Right forelimb (tissue), 1 donor: Measurements from ENCODE around the gene CREM.

ENCODE experiments used
- DNase-seq: peaks from one replicate; pipeline ENCODE4 v3.0.0-alpha.2; 2018

CREM gene

DNA sequence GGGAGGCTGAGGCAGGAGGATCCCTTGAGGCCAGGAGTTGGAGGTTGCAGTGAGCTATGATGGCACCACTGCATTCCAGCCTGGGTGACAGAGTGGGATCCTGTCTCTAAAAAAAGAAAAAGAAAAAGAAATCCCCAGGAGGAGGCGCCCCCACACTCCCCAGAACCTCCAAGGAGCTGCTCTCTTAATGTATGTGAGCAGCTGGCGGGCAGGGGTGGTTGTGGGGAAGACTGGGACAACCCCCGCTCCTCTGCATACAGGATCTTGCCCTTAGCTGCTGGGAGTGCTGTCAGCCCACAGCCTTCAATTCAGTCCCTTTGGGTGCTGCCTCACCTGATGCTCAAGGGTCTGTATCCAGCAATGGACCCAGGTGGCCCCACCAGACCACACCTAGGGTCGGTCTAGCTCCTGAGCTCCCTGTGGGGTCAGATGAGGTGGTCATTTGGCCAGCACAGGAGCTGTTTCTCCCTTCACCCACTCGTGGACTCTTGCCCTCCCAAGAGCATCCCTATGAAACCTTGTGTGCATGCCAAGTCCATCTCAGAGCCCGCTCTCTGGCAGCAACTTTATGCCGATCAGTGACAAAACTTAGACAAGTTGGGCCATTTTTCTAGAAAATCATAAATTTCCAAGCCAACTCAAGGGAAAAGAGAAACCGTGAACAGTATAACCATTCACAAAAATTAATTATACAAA is 97.5 kb downstream of the CREM start:
- DNase-seq: no peak

DNA sequence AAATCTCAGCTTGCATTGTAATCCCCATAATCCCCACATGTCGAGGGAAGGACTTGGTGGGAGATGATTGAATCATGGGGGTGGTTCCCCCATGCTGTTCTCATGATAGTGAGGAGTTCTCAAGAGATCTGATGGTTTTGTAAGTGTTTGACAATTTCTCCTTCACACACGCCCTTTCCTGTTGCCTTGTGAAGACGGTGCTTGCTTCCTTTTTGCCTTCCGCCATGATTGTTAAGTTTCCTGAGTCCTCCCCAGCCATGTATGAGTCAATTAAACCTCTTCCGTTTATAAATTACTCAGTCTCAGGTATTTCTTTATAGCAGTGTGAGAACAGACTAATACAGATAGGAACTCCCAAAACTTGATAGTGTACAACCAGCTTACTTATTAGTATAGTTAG is 98.6 kb downstream of the CREM start:
- DNase-seq: no peak

DNA sequence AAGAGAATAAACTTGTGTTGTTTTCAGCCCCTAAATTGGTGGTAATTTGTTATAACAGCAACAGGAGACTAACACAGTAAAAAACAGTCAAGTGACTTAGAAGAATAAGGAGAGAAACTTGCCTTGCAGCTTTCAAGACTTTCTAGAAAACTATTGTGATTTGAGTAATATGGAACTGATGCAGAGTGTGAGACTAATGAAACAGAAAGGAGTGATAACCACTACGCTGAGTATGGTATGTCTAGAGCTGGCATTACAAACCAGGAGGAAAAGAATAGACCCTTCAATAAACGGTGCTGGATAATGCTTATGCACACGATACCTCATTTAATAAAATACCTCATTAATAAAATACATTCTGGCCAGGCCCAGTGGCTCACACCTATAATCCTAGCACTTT is 99.9 kb downstream of the CREM start:
- DNase-seq: no peak

DNA sequence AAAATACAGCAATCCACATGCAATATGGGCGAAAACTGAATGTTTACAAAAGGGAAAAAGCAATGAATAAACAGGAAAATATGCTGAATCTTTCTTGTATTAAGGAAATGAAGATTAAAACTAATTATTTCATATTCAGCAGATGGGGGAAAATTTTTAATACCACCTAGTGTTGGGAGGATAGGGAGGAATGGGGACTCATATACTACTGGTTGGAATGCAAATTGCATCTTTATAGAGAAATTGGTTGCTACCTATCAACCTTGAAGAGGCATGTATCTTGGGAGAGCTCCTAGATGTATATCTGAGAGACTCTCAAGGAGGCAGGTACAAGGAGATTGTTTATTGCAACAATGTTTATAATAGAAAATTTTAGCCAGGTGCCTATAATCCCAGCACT is 101.4 kb downstream of the CREM start:
- DNase-seq: no peak

DNA sequence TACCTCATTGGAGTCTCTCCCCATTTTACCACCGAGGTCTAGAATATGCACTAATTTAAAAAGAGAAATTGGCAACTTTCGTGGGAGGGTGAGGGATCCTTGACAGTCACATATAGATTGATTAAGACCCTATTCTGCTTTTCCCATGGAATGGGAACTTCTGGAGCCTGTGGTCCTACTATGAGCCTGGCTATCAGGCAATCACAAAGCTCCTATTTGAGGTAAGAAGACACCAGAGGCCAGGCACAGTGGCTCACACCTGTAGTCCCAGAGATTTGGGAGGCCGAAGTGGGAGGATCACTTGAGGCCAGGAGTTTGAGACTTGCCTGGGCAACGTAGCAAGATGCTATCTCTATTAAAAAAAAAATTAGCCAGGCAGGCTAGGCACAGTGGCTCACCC is 105.0 kb downstream of the CREM start:
- no peak for DNase-seq

DNA sequence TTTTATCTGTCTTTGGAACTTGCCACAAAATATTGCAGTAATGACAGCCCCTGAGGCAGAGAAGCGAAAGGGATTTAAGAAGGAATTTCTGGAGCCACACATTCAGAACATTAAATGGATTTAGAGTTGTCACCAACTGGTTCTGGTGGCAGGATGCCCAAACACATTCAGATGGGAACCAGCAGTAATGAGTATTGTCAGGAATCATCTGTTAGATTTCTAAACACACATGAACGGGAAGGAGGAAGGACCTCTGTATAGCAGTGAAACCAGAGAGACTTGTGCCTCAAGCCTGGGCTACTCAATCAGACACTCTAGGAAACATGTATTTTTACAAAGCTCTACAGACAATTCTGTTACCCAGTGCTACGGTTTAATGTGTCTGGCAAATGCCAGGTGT is 105.9 kb downstream of the CREM start:
- no peak for DNase-seq

DNA sequence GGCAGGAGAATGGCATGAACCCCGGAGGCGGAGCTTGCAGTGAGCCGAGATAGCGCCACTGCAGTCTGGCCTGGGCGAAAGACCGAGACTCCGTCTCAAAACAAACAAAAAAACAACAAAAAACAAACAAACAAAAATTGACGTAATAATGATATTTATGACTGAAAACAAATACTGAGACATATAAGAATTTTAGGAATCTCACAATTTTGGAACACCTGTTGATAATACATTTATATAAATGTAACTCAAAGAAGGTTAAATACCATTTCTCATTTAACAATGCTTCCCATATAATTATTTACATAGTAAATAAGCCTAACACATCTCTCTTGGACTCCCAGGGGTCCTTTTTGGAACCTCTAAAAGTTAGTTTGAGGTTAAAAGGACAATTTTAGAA is 107.4 kb downstream of the CREM start:
- DNase-seq: no peak

DNA sequence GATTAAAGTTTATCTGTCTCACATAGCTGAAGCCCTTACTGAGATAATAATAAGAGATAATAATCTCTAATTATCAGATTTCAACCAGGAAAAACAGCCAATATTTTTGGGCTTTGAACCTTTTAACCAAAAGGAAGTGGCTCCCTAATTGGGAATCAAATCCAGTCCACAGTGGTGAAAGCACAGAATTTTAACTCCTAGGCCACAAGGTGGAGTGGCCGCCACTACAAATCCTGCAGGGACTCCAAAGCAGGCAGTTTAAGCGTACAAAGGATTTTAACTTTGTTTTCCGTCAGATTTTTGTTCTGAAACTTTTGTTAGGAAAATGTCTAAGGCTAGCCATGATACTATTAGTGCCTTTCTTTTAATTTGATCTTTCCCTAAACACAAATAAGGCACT is 110.1 kb downstream of the CREM start:
- DNase-seq: no peak

DNA sequence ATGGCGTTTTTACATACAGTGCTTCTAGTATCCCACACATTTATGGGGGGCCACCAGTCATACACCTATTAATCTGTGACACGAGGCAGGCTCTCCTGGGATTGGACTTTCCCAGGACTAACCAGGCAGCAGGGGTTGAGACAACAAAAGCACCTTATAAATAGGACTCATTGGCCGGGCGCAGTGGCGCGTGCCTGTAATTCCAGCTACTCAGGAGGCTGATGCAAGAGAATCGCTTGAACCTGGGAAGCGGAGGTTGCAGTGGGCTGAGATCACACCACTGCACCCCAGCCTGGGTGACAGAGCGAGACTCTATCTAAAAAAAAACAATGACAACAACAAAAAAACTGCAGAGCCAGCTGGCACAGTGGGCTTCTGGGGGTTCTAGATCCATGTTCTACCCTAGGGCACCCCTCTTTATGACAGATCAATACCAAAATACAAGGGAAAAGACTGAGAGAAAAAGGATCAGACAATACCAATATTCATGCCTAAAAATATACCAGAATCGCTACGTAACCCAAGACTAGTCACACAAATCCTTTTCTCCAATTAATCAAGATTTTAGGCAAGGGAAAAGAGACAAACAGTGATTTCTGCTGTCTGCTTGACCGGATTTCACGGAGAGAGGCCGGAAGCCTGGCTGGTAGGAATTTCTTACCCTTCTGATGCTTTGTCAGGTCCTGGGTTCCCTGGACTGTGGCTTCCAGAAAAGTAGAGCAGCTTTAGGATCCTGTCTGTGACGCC is 111.3 kb downstream of the CREM start:
- DNase-seq: no peak

DNA sequence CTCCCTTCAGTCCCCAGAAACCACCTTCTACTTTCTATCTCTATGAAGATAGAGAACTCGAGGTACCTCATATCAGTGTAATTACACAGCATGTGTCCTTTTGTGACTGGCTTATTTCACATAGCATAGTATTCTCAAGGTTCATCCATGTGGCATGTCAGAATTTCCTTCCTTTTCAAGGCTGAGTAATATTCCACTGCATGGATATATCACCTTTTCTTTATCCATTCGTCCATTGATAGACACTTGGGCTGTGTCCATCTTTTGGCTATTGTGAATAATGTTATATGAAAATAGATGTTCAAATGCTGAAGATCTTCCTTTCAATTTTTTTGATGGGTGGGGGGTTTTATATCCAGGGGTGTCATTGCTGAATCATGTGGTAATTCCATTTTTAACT is 117.9 kb downstream of the CREM start:
- no peak for DNase-seq

DNA sequence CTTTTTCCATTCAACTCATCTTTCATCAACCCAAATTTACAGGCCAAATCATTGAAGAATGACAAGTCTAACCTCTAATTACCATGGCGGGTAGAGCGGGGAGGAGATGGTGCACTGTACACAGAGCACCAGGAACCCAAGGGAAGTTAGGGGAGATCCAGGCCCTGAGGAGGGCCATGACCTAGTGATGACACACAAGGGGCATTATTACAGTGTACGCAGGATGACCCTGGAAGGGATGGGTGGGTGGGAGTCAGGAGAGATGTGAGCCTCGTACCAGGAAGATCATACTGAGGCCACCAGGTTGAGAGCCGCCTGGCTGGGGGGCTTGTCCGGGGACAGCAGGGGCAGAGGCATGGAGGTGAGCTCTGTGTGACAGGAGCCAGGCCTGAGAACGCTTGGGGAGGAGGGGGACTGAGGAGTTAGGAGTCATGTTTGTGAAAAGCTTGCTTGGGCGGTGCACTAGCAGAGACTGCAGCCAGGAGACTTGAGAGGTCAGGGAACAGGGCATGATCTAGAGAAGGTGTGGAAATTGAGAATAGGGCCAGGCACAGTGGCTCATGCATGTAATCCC is 120.2 kb downstream of the CREM start:
- no peak for DNase-seq

DNA sequence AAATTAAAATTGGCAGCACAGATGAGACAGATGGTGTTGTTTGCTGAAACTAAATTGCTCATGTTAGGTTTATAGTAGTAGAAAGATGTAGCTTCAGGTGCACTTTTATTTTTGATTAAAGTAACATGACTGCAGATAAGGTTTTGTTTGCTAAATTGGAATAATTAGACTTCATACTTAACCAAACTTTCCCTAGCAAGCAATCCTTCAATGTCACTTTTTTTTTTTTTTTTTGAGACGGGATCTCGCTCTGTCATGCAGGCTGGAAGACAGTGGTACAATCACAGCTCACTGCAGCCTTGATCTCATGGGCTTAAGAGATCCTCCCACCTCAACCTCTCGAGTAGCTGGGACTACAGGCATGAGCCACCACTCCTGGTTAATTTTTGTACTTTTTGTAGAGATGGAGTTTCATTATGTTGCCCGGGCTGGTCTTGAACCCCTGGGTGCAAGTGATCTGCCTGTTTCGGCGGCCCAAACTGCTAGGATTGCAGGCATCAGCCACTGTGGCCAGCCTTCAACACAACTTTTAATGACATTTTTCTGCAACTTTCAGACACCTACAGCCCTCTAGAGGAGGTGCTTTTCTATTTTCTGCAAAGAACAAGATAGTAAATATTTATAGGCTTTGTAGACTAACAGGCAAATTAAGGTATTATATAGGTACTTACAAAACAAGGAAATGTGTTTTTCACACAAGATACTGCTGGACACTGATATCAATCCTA is 124.9 kb downstream of the CREM start:
- no peak for DNase-seq

DNA sequence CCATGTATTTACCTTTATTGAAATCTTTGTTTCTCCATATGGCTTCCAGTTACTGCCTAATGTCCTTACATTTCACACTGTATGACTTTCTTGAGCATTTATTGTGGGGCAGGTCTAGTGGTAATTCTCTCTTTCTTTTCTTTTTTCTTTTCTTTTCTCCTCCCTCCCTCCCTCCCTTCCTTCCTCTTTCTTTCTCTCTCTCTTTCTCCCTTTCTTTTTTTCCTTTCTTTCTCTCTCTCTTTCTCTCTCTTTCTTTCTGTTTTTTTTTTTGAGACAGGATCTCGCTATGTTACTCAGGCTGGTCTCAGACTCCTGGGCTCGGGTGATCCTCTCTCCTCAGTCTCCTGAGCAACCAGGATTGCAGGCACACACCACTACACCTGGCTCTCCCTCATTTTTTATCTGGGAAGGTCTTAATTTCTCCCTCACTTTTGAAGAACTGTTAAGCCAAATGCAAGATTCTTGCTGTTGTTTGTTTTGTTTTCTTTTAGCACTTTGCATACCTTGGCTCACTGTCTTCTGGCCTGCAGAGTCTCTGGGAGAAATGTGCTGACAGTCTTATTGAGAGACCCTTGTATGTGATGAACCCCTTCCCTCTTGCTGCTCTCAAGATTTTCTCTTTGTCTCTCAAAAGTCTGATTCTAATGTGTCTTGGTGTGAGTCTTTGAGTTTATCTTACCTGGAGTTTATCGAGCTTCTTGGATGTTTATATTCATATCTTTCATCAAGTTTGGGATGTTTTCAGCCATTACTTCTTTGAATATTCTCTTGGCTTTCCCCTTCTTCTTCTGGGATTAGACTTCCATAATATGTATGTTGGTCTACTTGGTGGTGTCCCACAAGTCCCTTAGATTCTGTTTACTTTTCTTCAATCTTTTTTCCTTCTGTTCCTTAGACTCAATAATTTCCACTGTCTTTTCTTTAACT is 130.7 kb downstream of the CREM start:
- DNase-seq: no peak

DNA sequence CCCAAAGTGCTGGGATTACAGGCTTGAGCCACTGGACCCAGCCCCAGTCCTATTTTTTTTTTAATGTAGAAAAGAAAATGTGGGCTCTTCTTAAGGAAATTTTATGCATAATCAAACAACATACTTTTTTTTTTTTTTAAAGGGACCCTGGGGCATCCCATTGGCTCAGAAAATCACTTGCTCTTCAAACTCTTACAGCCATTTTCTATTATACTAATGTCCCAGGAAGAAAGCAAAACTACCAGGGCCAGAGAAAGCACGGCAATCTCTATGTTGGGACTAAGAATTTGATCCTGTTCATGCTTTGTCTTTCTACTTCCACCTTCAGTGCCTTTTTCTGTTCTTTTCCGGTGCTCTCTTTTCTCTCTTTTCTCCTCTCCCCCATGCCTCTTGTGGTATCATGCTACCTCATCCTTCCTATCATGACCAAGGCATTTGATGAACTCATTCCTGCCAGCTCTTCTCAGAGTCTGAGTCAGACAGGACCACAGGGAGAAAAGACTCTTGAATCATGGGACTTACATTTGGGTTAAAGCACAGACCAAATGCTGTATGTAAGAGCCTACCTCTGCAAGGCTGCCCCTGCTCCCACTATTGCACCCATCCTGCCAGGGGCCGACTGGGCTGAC is 133.2 kb downstream of the CREM start:
- no peak for DNase-seq

DNA sequence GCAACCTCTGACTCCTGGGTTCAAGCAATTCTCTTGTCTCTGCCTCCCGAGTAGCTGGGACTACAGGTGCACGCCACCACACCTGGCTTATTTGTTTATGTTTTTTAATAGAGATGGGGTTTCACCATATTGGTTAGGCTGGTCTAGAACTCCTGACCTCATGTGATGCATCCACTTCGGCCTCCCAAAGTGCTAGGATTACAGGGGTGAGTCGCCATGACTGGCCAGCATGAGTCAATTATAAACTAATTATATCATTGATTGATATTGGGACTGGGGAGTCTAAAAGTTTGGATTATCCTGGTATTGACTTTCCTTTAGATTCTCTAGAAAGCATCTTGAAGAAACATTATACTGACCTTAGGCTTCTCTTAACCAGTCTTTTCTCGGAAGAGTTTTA is 135.8 kb downstream of the CREM start:
- no peak for DNase-seq
